HCT116 (cell line): Measurements from ENCODE around the gene STARD8. TPM values are rescaled to one million over a fixed set of nuclear protein-coding genes. Genes with fewer than 3 reads are reported as not detected.

Experiments used
- ATAC-seq: fragments of 200-7000 bp; cut with Tn5 transposase; 2 replicates; pipeline ENCODE4 v1.9.1; 2020; ENCODE audit warnings: mild to moderate bottlenecking, moderate library complexity
- BruUV-seq: library from RNA; stranded (reverse); fragments of 400-500 nt; replicated peaks from 2 replicates; lab custom pipeline; 2021; lab: Mats Ljungman, UMichigan
- CTCF ChIA-PET: fragments of 300-600 bp; sonication (Branson Sonifier 250); formaldehyde crosslinking; loops from one replicate; lab custom pipeline; 2021; ENCODE audit warnings: antibody characterized with exemption; lab: Charles Lee
- POLR2A ChIA-PET: fragments of 300-600, 350-600 bp; sonication (Branson Sonifier 250); formaldehyde crosslinking; loops from one replicate; lab custom pipeline; 2021; ENCODE audit warnings: antibody characterized with exemption; lab: Charles Lee
- RAD21 ChIA-PET, 2 experiments: fragments of 300-600 bp; sonication (Branson Sonifier 250); formaldehyde crosslinking; loops; one replicate each; lab custom pipeline; 2023; ENCODE audit warnings: low total read pairs in 2 of 2; ENCODE audit not compliant: uncharacterized antibody in 2 of 2, unreplicated experiment in 2 of 2, low non-redundant PET in 1 of 2; lab: Charles Lee
- DNase-seq: peaks from one replicate; pipeline ENCODE4 v3.0.0-alpha.2; 2010; ENCODE audit warnings: low read depth, low spot score
- H2AFZ ChIP-seq: fragments of 200-600 bp; shearing (Covaris generic), sonication (generic); 2 replicates; pipeline ENCODE4 v1.6.1; 2017; ENCODE audit warnings: low read depth, mixed run types, mixed read lengths, antibody characterized with exemption, low read length; ENCODE audit not compliant: poor library complexity, severe bottlenecking
- H3K27ac ChIP-seq: 2 replicates; pipeline ENCODE4 v1.5.1; 2012; ENCODE audit warnings: low read depth, low read length
- H3K27me3 ChIP-seq: fragments of 200-600 bp; sonication (generic); 2 replicates; pipeline ENCODE4 v1.6.1; 2016; ENCODE audit warnings: mixed run types, low read length, mixed read lengths; ENCODE audit not compliant: insufficient read depth
- H3K36me3 ChIP-seq, 2 experiments: fragments of 200-500 bp in 1 of 2; fragments of 200-600 bp in 1 of 2; sonication (Bioruptor generic) in 1 of 2; sonication (generic) in 1 of 2; 2 replicates each; pipeline versions ENCODE4 v1.5.1 to v1.6.1; 2014 to 2016; ENCODE audit warnings: low read length in 2 of 2, inconsistent platforms in 1 of 2, mixed read lengths in 1 of 2, mixed run types in 1 of 2; ENCODE audit not compliant: insufficient read depth in 2 of 2, control insufficient read depth in 1 of 2
- H3K4me1 ChIP-seq, 2 experiments: fragments of 200-600 bp in 1 of 2; sonication (generic) in 1 of 2; 2 replicates each; pipeline versions ENCODE4 v1.5.1 to v1.6.1; 2012 to 2017; ENCODE audit warnings: low read length in 2 of 2, inconsistent platforms in 1 of 2, mild to moderate bottlenecking in 1 of 2, mixed read lengths in 1 of 2, mixed run types in 1 of 2, moderate library complexity in 1 of 2; ENCODE audit not compliant: insufficient read depth in 2 of 2, control insufficient read depth in 1 of 2
- H3K4me2 ChIP-seq: fragments of 200-600 bp; sonication (generic); 2 replicates; pipeline ENCODE4 v1.6.1; 2017; ENCODE audit warnings: mixed run types, low read length, mixed read lengths
- H3K4me3 ChIP-seq, 2 experiments: fragments of 200-600 bp in 1 of 2; sonication (generic) in 1 of 2; replicated peaks in 1 of 2; 2 replicates each; pipeline ENCODE4 v1.5.1; 2011 to 2016; ENCODE audit warnings: low read length in 2 of 2, control low read depth in 1 of 2, low read depth in 1 of 2, mild to moderate bottlenecking in 1 of 2, mixed read lengths in 1 of 2, mixed run types in 1 of 2
- H3K79me2 ChIP-seq: fragments of 200-600 bp; sonication (generic); 2 replicates; pipeline ENCODE4 v1.6.1; 2017; ENCODE audit warnings: mild to moderate bottlenecking, mixed run types, low read length, moderate library complexity, mixed read lengths; ENCODE audit not compliant: insufficient read depth
- H3K9ac ChIP-seq: fragments of 200-600 bp; sonication (generic); 2 replicates; pipeline ENCODE4 v1.6.1; 2016; ENCODE audit warnings: low read length, mixed read lengths
- H3K9me2 ChIP-seq: fragments of 200-600 bp; sonication (generic), shearing (Covaris generic); 2 replicates; pipeline ENCODE4 v1.6.1; 2017; ENCODE audit warnings: mixed run types, mild to moderate bottlenecking, moderate library complexity; ENCODE audit not compliant: insufficient read depth
- H3K9me3 ChIP-seq, 2 experiments: fragments of 200-500 bp in 1 of 2; fragments of 200-600 bp in 1 of 2; sonication (Bioruptor generic) in 1 of 2; sonication (generic) in 1 of 2; 2 replicates each; pipeline ENCODE4 v1.6.1; 2014 to 2017; ENCODE audit warnings: low read length in 2 of 2, mixed read lengths in 2 of 2, inconsistent platforms in 1 of 2, low read depth in 1 of 2, mild to moderate bottlenecking in 1 of 2, mixed run types in 1 of 2, moderate library complexity in 1 of 2; ENCODE audit not compliant: control insufficient read depth in 1 of 2, insufficient read depth in 1 of 2
- H4K20me1 ChIP-seq: fragments of 200-600 bp; sonication (generic), shearing (Covaris generic); 2 replicates; pipeline ENCODE4 v1.6.1; 2017; ENCODE audit warnings: mixed run types, mild to moderate bottlenecking, moderate library complexity; ENCODE audit not compliant: insufficient read depth
- ATF3 ChIP-seq: IDR thresholded peaks from 2 replicates; pipeline ENCODE4 v1.6.1; 2012
- CEBPB ChIP-seq: IDR thresholded peaks from 2 replicates; pipeline ENCODE4 v1.6.1; 2012; ENCODE audit warnings: low read depth
- CTCF ChIP-seq, 3 experiments: fragments of 200-600 bp in 1 of 3; sonication (generic) in 1 of 3; IDR thresholded peaks in 2 of 3; conservative IDR thresholded peaks in 1 of 3; 2 replicates each; pipeline ENCODE4 v1.5.1; 2012 to 2017; ENCODE audit warnings: low read depth in 2 of 3, low read length in 2 of 3, antibody characterized with exemption in 1 of 3, borderline replicate concordance in 1 of 3, control low read depth in 1 of 3, mild to moderate bottlenecking in 1 of 3, mixed read lengths in 1 of 3, mixed run types in 1 of 3, moderate library complexity in 1 of 3; ENCODE audit not compliant: insufficient read depth in 1 of 3
- EGR1 ChIP-seq: IDR thresholded peaks from 2 replicates; pipeline ENCODE4 v1.6.1; 2012; ENCODE audit warnings: low read depth
- EZH2phosphoT487 ChIP-seq: fragments of 200-600 bp; IDR thresholded peaks from 2 replicates; pipeline ENCODE4 v1.6.1; 2018; ENCODE audit warnings: antibody characterized with exemption, borderline replicate concordance
- FOSL1 ChIP-seq: IDR thresholded peaks from 2 replicates; pipeline ENCODE4 v1.6.1; 2012; ENCODE audit warnings: low read depth
- JUND ChIP-seq: IDR thresholded peaks from 2 replicates; pipeline ENCODE4 v1.6.1; 2012
- POLR2A ChIP-seq: IDR thresholded peaks from 2 replicates; pipeline ENCODE4 v1.7.0; 2011; ENCODE audit warnings: borderline replicate concordance; ENCODE audit not compliant: insufficient read depth, insufficient read length; ENCODE audit errors: extremely low read depth
- REST ChIP-seq: IDR thresholded peaks from 2 replicates; pipeline ENCODE4 v1.6.1; 2012; ENCODE audit warnings: low read depth
- SIN3A ChIP-seq: IDR thresholded peaks from 2 replicates; pipeline ENCODE4 v1.6.1; 2012; ENCODE audit warnings: low read depth
- SP1 ChIP-seq: IDR thresholded peaks from 2 replicates; pipeline ENCODE4 v1.6.1; 2012; ENCODE audit warnings: low read depth
- TCF7L2 ChIP-seq: IDR thresholded peaks from 2 replicates; pipeline ENCODE4 v1.7.0; 2011; ENCODE audit warnings: borderline replicate concordance, inconsistent platforms; ENCODE audit not compliant: insufficient read depth, insufficient read length; ENCODE audit errors: extremely low read depth
- YY1 ChIP-seq: IDR thresholded peaks from 2 replicates; pipeline ENCODE4 v1.6.1; 2011; ENCODE audit warnings: low read length, low read depth, moderate library complexity, mild to moderate bottlenecking; ENCODE audit not compliant: insufficient replicate concordance; ENCODE audit errors: extremely low read depth
- intact Hi-C: fragments of 100-400 bp; cut with micrococcal nuclease; formaldehyde crosslinking; loops from 2 replicates; pipeline ENCODE4 v1.10.0; 2022
- total RNA-seq: library from RNA; stranded (reverse); gene quantifications from one replicate; pipeline ENCODE4 v1.2.1, GENCODE V29; 2021; ENCODE audit not compliant: unreplicated experiment
- TF ChIP-seq, protein P1 (sequence below): IDR thresholded peaks from 2 replicates; pipeline ENCODE4 v1.6.1; 2012

The STARD8 gene
- total RNA-seq, 1 experiment from 2014 or later = 5.4 TPM

- ChIA-PET POLR2A (no interaction called here), RAD21 (no interaction called here)
- Histone ChIP-seq H3K27ac (no peak overlapping the region), H3K27me3 (no peaks in the 10 kb centered on the region), H3K9me3 (no peaks in the 10 kb centered on the region), H2AFZ (no peak overlapping the region), H4K20me1 (no peaks in the 10 kb centered on the region), H3K4me1 (no peaks in the 10 kb centered on the region), H3K79me2 (no peaks in the 10 kb centered on the region), H3K4me3 (no peak overlapping the region)
- BruUV-seq = no TSS peak
- TF ChIP-seq YY1 (no peak), TCF7L2 (no peak), JUND (no peak), POLR2A (no peak), CTCF (IDR thresholded peaks at IDR 0.05 in 2 of 3, conservative IDR thresholded peaks at IDR 0.05 in 1 of 3; ENCODE audit: borderline replicate concordance in 1 of 3, insufficient read depth in 1 of 3, low read depth in 2 of 3, low read length in 2 of 3) (no peak), CEBPB (no peak), EZH2phosphoT487 (no peak), SIN3A (no peak), EGR1 (no peak), REST (no peak), ATF3 (no peak), FOSL1 (no peak), SP1 (no peak)
- TF ChIP-seq, protein P1, sequence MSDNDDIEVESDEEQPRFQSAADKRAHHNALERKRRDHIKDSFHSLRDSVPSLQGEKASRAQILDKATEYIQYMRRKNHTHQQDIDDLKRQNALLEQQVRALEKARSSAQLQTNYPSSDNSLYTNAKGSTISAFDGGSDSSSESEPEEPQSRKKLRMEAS = no peak
- TF ChIP-seq, all 23 proteins: peak for 0
- Histone ChIP-seq H3K36me3 (no peaks in the 10 kb centered on the region), H3K9ac (no peak overlapping the region), H3K4me2 (no peak overlapping the region), H3K9me2 (no peaks in the 10 kb centered on the region)
- intact Hi-C loops = no loop called here
- CTCF ChIA-PET = no interaction called here
- ATAC-seq (no peak), DNase-seq (no peak)
Measured at GRCh38 chrX:68659385-68659784, 11.9 kb downstream of the STARD8 start.
